Tibial nerve (tissue), 4 donors: ENCODE data around the gene ZNF319. TPM values are rescaled to one million over a fixed set of nuclear protein-coding genes. Genes with fewer than 3 reads are reported as not detected.

ENCODE experiments used
- DNase-seq, 2 donors: peaks; one replicate each; pipeline ENCODE4 v3.0.0-alpha.2; 2019; ENCODE audit warnings: low spot score in 2 of 2
- H3K27ac ChIP-seq, 4 donors: fragments of 200-600 bp; sonication (generic) in 3 of 4; one replicate each; pipeline ENCODE4 v1.5.1; 2017 to 2019; ENCODE audit warnings: mild to moderate bottlenecking in 1 of 4
- H3K27me3 ChIP-seq, 2 donors: fragments of 200-600 bp; sonication (generic) in 1 of 2; one replicate each; pipeline versions ENCODE4 v1.5.1 to v1.6.0; 2017 to 2019
- H3K36me3 ChIP-seq, 3 donors: fragments of 200-600 bp; sonication (generic); one replicate each; pipeline ENCODE4 v1.5.1; 2018 to 2019
- H3K4me1 ChIP-seq, 4 donors: fragments of 200-600 bp; sonication (generic) in 3 of 4; one replicate each; pipeline ENCODE4 v1.5.1; 2017 to 2019
- H3K4me3 ChIP-seq, 4 donors: fragments of 200-600 bp; sonication (generic) in 3 of 4; one replicate each; pipeline ENCODE4 v1.5.1; 2017 to 2019; ENCODE audit warnings: mild to moderate bottlenecking in 1 of 4, moderate library complexity in 1 of 4
- H3K9me3 ChIP-seq, 4 donors: fragments of 200-600 bp; sonication (generic) in 3 of 4; one replicate each; pipeline ENCODE4 v1.5.1; 2017 to 2019
- EP300 ChIP-seq, 2 donors: sonication (generic); formaldehyde crosslinking; IDR thresholded peaks; one replicate each; pipeline ENCODE4 v1.6.1; 2017; ENCODE audit warnings: antibody characterized with exemption in 2 of 2, mild to moderate bottlenecking in 1 of 2
- POLR2A ChIP-seq, 2 donors: fragments of 450-650 bp; IDR thresholded peaks; one replicate each; pipeline ENCODE4 v1.6.1; 2017; ENCODE audit warnings: antibody characterized with exemption in 2 of 2, mild to moderate bottlenecking in 2 of 2, moderate library complexity in 2 of 2
- WGBS, 2 donors: methylation state at CpG; one replicate each; pipeline ENCODE4 v1.1.5; 2018; 5-methylcytosine and 5-hydroxymethylcytosine counted together
- total RNA-seq, 4 donors: library from RNA; depleted of rRNA; stranded (reverse); fragments of >200 nt; gene quantifications; one replicate each; pipeline ENCODE4 v1.1.0, GENCODE V29; 2016
- TF ChIP-seq, protein P1 (sequence below), 5 experiments: fragments of 200-600 bp in 3 of 5; fragments of 450-650 bp in 2 of 5; sonication (generic) in 3 of 5; IDR thresholded peaks; one replicate each; pipeline ENCODE4 v1.5.1; 2016 to 2019; ENCODE audit warnings: antibody characterized with exemption in 5 of 5, mild to moderate bottlenecking in 3 of 5, moderate library complexity in 2 of 5

Gene ZNF319
- total RNA-seq, result 10 to 100 TPM in 1 of 4 donors, 1 to 10 TPM in 3; 7.5 to 11.6 (median 9.1) TPM

DNA sequence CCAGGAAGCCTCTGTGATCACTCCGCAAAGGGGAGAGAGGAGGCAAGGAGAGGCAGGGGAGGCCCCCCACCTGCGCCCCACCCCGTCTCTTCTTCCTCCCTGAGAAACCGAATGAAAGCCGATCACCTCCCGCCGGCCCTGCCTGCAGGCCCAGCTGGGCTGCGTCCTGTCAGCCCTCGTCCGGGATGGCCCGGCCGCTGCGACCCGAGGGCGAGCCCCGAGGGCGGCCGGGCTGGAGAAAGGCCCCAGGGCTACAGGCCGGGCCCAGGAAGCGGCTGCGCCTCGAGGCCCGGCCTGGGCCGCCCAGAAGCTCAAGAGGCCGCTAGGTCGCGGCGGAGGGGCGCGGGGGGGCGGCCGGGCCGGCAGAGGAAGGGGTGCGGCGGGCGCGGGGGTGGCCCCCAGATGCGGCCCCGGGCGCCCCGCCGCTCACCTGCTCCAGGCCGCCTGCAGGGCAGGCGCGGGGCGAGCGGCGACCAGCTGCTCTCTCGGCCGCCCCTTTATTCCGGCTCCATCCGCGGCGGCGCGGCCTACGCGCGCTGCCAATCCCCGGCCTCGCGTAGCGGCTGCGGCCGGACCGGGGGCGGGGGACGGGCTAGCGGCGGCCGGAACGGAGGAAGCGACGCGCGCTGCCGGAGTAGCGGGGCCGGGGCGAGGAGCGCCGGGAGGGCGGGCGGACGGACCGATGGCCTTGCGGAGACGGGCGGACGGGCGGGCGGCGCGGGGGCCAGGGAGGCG, at the start of gene ZNF319:
ZNF319 (minus strand) TSS at position 702 of the 735 bp plus-strand sequence. CDS start 2,407 bp downstream, outside the sequence.
- H3K4me1 ChIP-seq, result peaks cover 0 to 48% (median 22%) of the 10 kb centered on the region in 4 donors
- no peaks in the 10 kb centered on the region for H3K27me3 ChIP-seq
- H3K9me3 ChIP-seq, result no peaks in the 10 kb centered on the region
- peaks cover 3 to 44% (median 14%) of the 10 kb centered on the region in 3 donors for H3K36me3 ChIP-seq
- 2 to 4% methylated on average over 26 to 28 of the region's 95 CpGs for WGBS, 2 donors
- H3K27ac ChIP-seq, result peak within 1 kb of the TSS; percentile 79 to 94 (median 91)
- peak within 1 kb of the TSS; percentile 64 to 90 (median 80) for H3K4me3 ChIP-seq
- no peak for TF ChIP-seq EP300 (IDR thresholded peaks at IDR 0.05)
- TF ChIP-seq, protein P1, sequence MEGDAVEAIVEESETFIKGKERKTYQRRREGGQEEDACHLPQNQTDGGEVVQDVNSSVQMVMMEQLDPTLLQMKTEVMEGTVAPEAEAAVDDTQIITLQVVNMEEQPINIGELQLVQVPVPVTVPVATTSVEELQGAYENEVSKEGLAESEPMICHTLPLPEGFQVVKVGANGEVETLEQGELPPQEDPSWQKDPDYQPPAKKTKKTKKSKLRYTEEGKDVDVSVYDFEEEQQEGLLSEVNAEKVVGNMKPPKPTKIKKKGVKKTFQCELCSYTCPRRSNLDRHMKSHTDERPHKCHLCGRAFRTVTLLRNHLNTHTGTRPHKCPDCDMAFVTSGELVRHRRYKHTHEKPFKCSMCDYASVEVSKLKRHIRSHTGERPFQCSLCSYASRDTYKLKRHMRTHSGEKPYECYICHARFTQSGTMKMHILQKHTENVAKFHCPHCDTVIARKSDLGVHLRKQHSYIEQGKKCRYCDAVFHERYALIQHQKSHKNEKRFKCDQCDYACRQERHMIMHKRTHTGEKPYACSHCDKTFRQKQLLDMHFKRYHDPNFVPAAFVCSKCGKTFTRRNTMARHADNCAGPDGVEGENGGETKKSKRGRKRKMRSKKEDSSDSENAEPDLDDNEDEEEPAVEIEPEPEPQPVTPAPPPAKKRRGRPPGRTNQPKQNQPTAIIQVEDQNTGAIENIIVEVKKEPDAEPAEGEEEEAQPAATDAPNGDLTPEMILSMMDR (IDR thresholded peaks at IDR 0.05), result no peak
- no peak for TF ChIP-seq POLR2A (IDR thresholded peaks at IDR 0.05)
- DNase-seq, result no peak

DNA sequence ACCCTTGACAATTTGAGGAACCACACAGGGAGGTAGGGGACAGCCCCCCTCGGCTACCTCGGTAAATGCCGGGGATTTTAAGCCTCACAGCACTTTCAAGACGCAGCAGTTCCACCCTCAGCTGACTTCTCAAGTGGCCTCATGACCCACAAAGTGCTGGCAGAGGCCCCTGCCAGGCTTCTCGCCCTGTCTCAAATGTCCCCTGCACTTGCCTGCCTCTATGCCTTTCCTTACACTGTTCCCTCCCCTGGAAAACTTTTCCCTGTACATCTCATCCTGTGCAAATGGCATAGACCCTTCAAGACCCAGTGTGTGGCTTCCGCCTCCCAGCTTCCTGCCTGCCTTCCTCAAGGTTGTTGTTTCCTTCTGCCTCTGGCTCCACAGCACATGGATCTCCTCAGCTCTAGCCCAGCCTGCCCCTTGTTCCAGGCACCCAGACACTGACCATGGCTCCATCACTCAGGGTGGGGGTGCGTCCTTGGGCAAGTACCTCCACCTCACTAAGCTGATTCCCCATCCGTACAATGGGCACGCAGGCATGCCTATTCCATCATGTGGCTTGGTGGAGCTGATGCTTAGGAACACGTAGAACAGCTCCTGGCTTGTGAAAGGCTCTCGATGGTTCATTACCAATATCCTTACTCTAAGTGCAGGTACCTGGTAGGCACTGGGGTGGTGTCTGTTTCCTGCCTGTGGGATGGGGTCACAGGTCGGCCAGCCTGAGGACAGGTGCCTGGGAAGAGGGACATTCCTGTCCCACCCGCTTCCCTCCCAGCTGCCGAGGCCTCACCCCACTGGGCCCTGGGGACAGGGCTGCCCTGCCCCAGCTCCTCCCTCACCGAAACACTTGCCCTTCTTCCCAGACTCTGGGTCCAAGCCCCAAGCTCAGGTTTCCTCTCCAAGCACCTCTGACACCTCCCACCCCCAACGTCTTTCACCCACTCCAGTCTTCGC, 49.0 kb upstream of the ZNF319 start:
- TF ChIP-seq, protein P1 (IDR thresholded peaks at IDR 0.05), result no peak
- TF ChIP-seq POLR2A (IDR thresholded peaks at IDR 0.05) (no peak), EP300 (IDR thresholded peaks at IDR 0.05) (no peak)
- 63 to 70% methylated on average over 14 to 17 of the region's 17 CpGs for WGBS, 2 donors
- Histone ChIP-seq H3K27ac (peak overlapping the region in 3 of 4 donors; percentile 15 to 87 (median 86)), H3K9me3 (no peaks in the 10 kb centered on the region), H3K4me1 (peaks cover 0 to 51% (median 22%) of the 10 kb centered on the region in 4 donors), H3K4me3 (no peak overlapping the region), H3K36me3 (peaks cover 0 to 9% (median 0%) of the 10 kb centered on the region in 3 donors), H3K27me3 (no peaks in the 10 kb centered on the region)
- no peak for DNase-seq

DNA sequence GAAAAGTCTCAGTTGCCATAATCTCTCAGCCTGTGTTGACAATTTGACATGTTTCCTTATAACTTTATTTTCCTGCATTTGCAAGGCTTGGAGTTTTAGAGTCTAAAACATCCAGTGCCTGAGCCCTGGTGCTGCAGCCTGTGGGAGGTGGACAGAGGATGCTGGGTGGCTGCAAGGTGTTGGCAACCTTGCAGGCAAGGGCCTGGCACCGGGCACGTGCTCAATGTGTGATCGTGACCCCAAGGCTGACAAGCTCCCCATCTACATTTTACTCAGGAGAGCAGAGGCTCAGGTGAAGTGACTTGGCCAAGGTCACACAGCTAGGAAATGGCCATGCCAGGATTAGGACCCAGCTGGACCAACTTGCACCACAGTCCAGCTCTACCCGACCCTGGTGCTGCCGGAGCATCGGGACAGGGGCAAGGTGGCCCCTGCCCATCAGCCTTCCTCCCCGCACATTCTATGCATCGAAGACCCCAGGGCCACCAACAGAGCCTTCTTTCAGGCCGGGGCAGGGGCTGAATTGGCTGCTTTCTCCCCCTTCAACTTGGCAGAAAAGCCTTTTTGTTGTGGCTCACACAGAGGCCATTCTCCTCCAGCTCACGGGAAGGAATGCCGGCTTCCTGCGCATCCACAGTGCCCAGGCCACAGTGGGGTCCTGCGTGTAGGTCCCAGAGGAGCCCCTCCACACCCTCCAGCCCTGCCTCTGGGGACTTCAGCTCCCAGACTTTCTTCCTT, 48.2 kb upstream of the ZNF319 start:
- Histone ChIP-seq H3K4me3 (no peak overlapping the region), H3K4me1 (peaks cover 0 to 51% (median 22%) of the 10 kb centered on the region in 4 donors), H3K27ac (peak overlapping the region in 3 of 4 donors; percentile 15 to 87 (median 86)), H3K9me3 (no peaks in the 10 kb centered on the region), H3K27me3 (no peaks in the 10 kb centered on the region), H3K36me3 (peaks cover 0 to 18% (median 0%) of the 10 kb centered on the region in 3 donors)
- TF ChIP-seq, protein P1 (IDR thresholded peaks at IDR 0.05), result no peak
- TF ChIP-seq EP300 (IDR thresholded peaks at IDR 0.05) (no peak), POLR2A (IDR thresholded peaks at IDR 0.05) (no peak)
- 46 to 56% methylated on average over 3 to 8 of the region's 13 CpGs for WGBS, 2 donors
- DNase-seq, result no peak

DNA sequence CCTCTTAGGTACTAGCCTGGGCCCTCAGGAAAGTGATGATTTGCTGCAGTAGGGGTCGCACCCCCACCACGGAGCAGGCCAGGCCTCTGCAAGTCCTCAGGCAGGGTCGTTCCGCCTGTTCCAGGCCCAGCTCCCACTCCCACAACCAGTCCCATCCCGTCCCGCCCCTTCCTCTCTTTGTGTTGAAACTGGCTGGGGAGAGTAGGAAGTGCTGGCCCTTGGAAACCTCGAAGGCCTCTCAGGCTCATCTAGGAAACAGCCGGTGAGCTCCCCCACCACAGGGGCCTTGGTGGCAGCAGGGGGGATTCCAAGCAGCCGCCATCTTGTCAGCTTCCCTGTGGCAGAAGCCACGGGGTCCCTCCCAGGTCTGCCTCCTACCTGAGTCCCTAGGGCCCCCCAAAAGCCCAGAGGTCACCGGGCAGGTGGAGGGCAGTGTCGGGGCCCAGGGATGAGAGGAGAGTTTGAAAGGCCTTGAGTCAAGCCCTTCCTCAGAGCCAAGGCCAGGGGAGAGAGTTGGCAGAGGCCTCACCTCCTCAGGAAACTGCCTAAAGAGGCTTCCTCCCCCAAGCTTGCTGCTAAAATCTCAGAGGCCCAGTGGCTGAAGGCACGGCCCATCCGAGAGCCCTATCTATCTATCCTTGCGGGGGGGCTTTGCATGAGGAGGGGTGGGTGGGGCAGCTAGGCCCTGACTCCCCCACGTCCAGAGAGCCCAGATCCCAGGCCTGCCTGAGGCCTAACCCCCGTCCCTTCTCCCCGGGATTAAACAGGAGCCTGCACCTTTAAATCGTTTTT, 47.3 kb upstream of the ZNF319 start:
- TF ChIP-seq, protein P1 (IDR thresholded peaks at IDR 0.05), result no peak
- TF ChIP-seq POLR2A (IDR thresholded peaks at IDR 0.05) (no peak), EP300 (IDR thresholded peaks at IDR 0.05) (no peak)
- H3K4me3 ChIP-seq, result no peak overlapping the region
- no peaks in the 10 kb centered on the region for H3K27me3 ChIP-seq
- DNase-seq, result no peak
- H3K9me3 ChIP-seq, result no peaks in the 10 kb centered on the region
- H3K27ac ChIP-seq, result peak overlapping the region; percentile 47 to 87 (median 73)
- peaks cover 0 to 51% (median 22%) of the 10 kb centered on the region in 4 donors for H3K4me1 ChIP-seq
- peaks cover 0 to 27% (median 0%) of the 10 kb centered on the region in 3 donors for H3K36me3 ChIP-seq
- WGBS, 2 donors, result 48 to 51% methylated on average over 19 of the region's 19 CpGs
